Adrenal gland (tissue), 12 donors: ENCODE measurements around the gene SLC20A1. TPM values are rescaled to one million over a fixed set of nuclear protein-coding genes. Genes with fewer than 3 reads are reported as not detected.

Experiments
- DNase-seq, 7 donors: peaks; one replicate each; pipeline ENCODE4 v3.0.0-alpha.2; 2019 to 2020
- H3K27ac ChIP-seq, 5 donors: fragments of 200-600 bp; sonication (generic) in 4 of 5; 1 replicate in 3 of 5; 2 replicates in 2 of 5; pipeline versions ENCODE4 v1.5.1 to v1.8.0; 2016 to 2020; ENCODE audit warnings: mild to moderate bottlenecking in 1 of 5
- H3K27me3 ChIP-seq: fragments of 200-600 bp; 2 replicates; pipeline ENCODE4 v1.8.0; 2021
- H3K36me3 ChIP-seq, 2 donors: fragments of 200-600 bp; replicated peaks in 1 of 2; 1 replicate in 1 of 2; 2 replicates in 1 of 2; pipeline versions ENCODE4 v1.5.1 to v1.8.0; 2018 to 2022
- H3K4me1 ChIP-seq, 2 donors: fragments of 200-600 bp; replicated peaks in 1 of 2; 1 replicate in 1 of 2; 2 replicates in 1 of 2; pipeline versions ENCODE4 v1.5.1 to v1.8.0; 2018 to 2021
- H3K4me3 ChIP-seq, 4 donors: fragments of 200-600 bp; sonication (generic) in 3 of 4; one replicate each; pipeline ENCODE4 v1.5.1; 2016 to 2018
- H3K9me3 ChIP-seq, 3 donors: fragments of 200-600 bp; sonication (generic) in 1 of 3; replicated peaks in 1 of 3; 1 replicate in 2 of 3; 2 replicates in 1 of 3; pipeline versions ENCODE4 v1.5.1 to v1.8.0; 2016 to 2021
- CTCF ChIP-seq, 6 experiments: fragments of 450-650 bp in 4 of 6; fragments of 200-600 bp in 2 of 6; sonication (generic) in 1 of 6; IDR thresholded peaks; 1 replicate in 5 of 6; 2 replicates in 1 of 6; pipeline versions ENCODE4 v1.5.1 to v1.8.0; 2016 to 2021; ENCODE audit warnings: antibody characterized with exemption in 6 of 6, mild to moderate bottlenecking in 2 of 6, moderate library complexity in 1 of 6
- POLR2A ChIP-seq, 2 donors: fragments of 450-650 bp; IDR thresholded peaks; one replicate each; pipeline ENCODE4 v1.6.1; 2017; ENCODE audit warnings: antibody characterized with exemption in 2 of 2, mild to moderate bottlenecking in 2 of 2, moderate library complexity in 1 of 2
- WGBS, 4 donors: extraction: QIAGEN DNeasy Blood & Tissue Kit in 2 of 4; methylation state at CpG; one replicate each; pipeline versions ENCODE4 v1.1.5 to v1.1.7; 2013 to 2017; 5-methylcytosine and 5-hydroxymethylcytosine counted together
- intact Hi-C, 2 donors: fragments of 100-400 bp; cut with DNase I; formaldehyde crosslinking; loops; one replicate each; pipeline versions ENCODE4 v1.14.1 to v1.15.0; 2022 to 2023
- polyA plus RNA-seq, 3 donors: library from polyadenylated mRNA; stranded (reverse); fragments of 200-250 nt in 2 of 3; fragments of 350-450 nt in 1 of 3; fragmentation: Illumina TruSeq in 1 of 3; extraction: RNeasy Lipid Tissue Mini Kit (QIAGEN cat#74804) in 1 of 3; gene quantifications; one replicate each; pipeline ENCODE4 v1.2.3, GENCODE V29; 2013 to 2014
- total RNA-seq, 9 donors: library from RNA; depleted of rRNA in 4 of 9; stranded (reverse); fragments of >200 nt in 4 of 9; fragments of 120-200 nt in 1 of 9; fragmentation: NEBNext Ultra II Directional in 1 of 9; extraction: Animal tissue kit (Norgen Biotek cat#: 25700) in 1 of 9; gene quantifications; one replicate each; pipeline versions ENCODE4 v1.1.0 to v1.2.4, GENCODE V29; 2013 to 2023
- donor health status: healthy with polysubstance abuse.
- donor health status: Bipolar disorder and iron deficiency.
- donor health status: DM: yes; HTN: yes; CAD: no.
- donor health status: DM: no; HTN: no; CAD: no.
- donor health status: DM: no; HTN: no; CAD: no.
- donor health status: DM: yes; HTN: yes; CAD: no.

The SLC20A1 gene
- total and polyA plus RNA-seq, 12 donors = 6.9 to 28.1 (median 21.5) TPM

- Histone ChIP-seq H3K4me1 (peaks cover 0 to 20% of the 10 kb centered on the region in 2 donors), H3K4me3 (no peak overlapping the region), H3K27ac (no peak overlapping the region), H3K27me3 (no peaks in the 10 kb centered on the region), H3K9me3 (no peaks in the 10 kb centered on the region), H3K36me3 (no peaks in the 10 kb centered on the region)
- intact Hi-C loops = loop anchor here in 1 of 2 donors (10.0 kb wide), 1 partner anchor 63 kb away; no protein-coding TSS in a partner anchor
- TF ChIP-seq CTCF (IDR thresholded peaks at IDR 0.05) = no peak
- no peak for TF ChIP-seq POLR2A (IDR thresholded peaks at IDR 0.05)
- peak in 2 of 7 donors; percentile 20 to 26 for DNase-seq
- 82 to 90% (median 87%) methylated on average over 13 to 14 of the region's 14 CpGs for WGBS, 4 donors
These were observed 42.5 kb downstream of the SLC20A1 start for GRCh38 chr2:112688086-112688880.

- Histone ChIP-seq H3K27ac (peak overlapping the region in 2 of 5 donors; percentile 37 to 38), H3K36me3 (no peaks in the 10 kb centered on the region), H3K9me3 (no peaks in the 10 kb centered on the region), H3K27me3 (no peaks in the 10 kb centered on the region), H3K4me3 (peak overlapping the region in 1 of 4 donors; percentile 35), H3K4me1 (peaks cover 0 to 20% of the 10 kb centered on the region in 2 donors)
- 21 to 29% (median 24%) methylated on average over 9 of the region's 9 CpGs for WGBS, 4 donors
- TF ChIP-seq CTCF (IDR thresholded peaks at IDR 0.05) = peak; percentile 64 to 97 (median 86)
- no peak for TF ChIP-seq POLR2A (IDR thresholded peaks at IDR 0.05)
- DNase-seq = peak; percentile 65 to 87 (median 79)
- intact Hi-C loops = loop anchor here (5.0 kb wide), 2 partner anchors 36 to 64 kb away; no protein-coding TSS in a partner anchor
These were observed 45.2 kb downstream of the SLC20A1 start for GRCh38 chr2:112690853-112691401.

- intact Hi-C loops = loop anchor here (5.0 kb wide), 2 partner anchors 35 to 65 kb away; no protein-coding TSS in a partner anchor
- Histone ChIP-seq H3K27me3 (no peaks in the 10 kb centered on the region), H3K4me3 (no peak overlapping the region), H3K27ac (no peak overlapping the region), H3K9me3 (no peaks in the 10 kb centered on the region), H3K36me3 (no peaks in the 10 kb centered on the region), H3K4me1 (peaks cover 0 to 20% of the 10 kb centered on the region in 2 donors)
- WGBS, 4 donors = 65 to 72% (median 69%) methylated on average over 3 to 4 of the region's 4 CpGs
- peak in 1 of 7 donors; percentile 25 for DNase-seq
- TF ChIP-seq POLR2A (IDR thresholded peaks at IDR 0.05) = no peak
- no peak for TF ChIP-seq CTCF (IDR thresholded peaks at IDR 0.05)
These were observed 46.1 kb downstream of the SLC20A1 start for GRCh38 chr2:112691881-112692281.

- Histone ChIP-seq H3K36me3 (no peaks in the 10 kb centered on the region), H3K4me1 (peaks cover 0 to 20% of the 10 kb centered on the region in 2 donors), H3K27me3 (no peaks in the 10 kb centered on the region), H3K9me3 (no peaks in the 10 kb centered on the region), H3K4me3 (no peak overlapping the region), H3K27ac (peak overlapping the region in 1 of 5 donors; percentile 29)
- intact Hi-C loops = loop anchor here (5.0 kb wide), 2 partner anchors 35 to 65 kb away; no protein-coding TSS in a partner anchor
- TF ChIP-seq CTCF (IDR thresholded peaks at IDR 0.05) (no peak), POLR2A (IDR thresholded peaks at IDR 0.05) (no peak)
- WGBS, 4 donors = 17 to 54% (median 31%) methylated on average over 3 to 5 of the region's 5 CpGs
- DNase-seq = peak; percentile 27 to 72 (median 61)
These were observed 46.8 kb downstream of the SLC20A1 start for GRCh38 chr2:112692495-112692911.
